ENCODE data around the gene MRPS2. TPM values are rescaled to one million over a fixed set of nuclear protein-coding genes. Genes with fewer than 3 reads are reported as not detected.

The MRPS2 gene
- total RNA-seq, 1 donor, result 12.5 TPM

- H3K4me1 ChIP-seq (ENCODE audit: insufficient read depth, low read length), result peaks cover 26% of the 10 kb centered on the region
- no peak overlapping the region for H3K4me3 ChIP-seq (ENCODE audit: low read length)
- no peaks in the 10 kb centered on the region for H3K27me3 ChIP-seq (ENCODE audit: insufficient read depth, low read length)
- H3K9me3 ChIP-seq (ENCODE audit: low read depth, low read length), result no peaks in the 10 kb centered on the region
These were observed 1.8 kb downstream of the MRPS2 start for GRCh38 chr9:135502168-135502872.

- Histone ChIP-seq H3K4me3 (ENCODE audit: low read length) (no peak overlapping the region), H3K27me3 (ENCODE audit: insufficient read depth, low read length) (no peaks in the 10 kb centered on the region), H3K9me3 (ENCODE audit: low read depth, low read length) (no peaks in the 10 kb centered on the region), H3K4me1 (ENCODE audit: insufficient read depth, low read length) (peaks cover 26% of the 10 kb centered on the region)
These were observed 2.4 kb downstream of the MRPS2 start for GRCh38 chr9:135502873-135503321.

- no peaks in the 10 kb centered on the region for H3K27me3 ChIP-seq (ENCODE audit: insufficient read depth, low read length)
- peaks cover 26% of the 10 kb centered on the region for H3K4me1 ChIP-seq (ENCODE audit: insufficient read depth, low read length)
- H3K4me3 ChIP-seq (ENCODE audit: low read length), result no peak overlapping the region
- no peaks in the 10 kb centered on the region for H3K9me3 ChIP-seq (ENCODE audit: low read depth, low read length)
These were observed 3.1 kb downstream of the MRPS2 start for GRCh38 chr9:135503371-135504261.

- no peaks in the 10 kb centered on the region for H3K27me3 ChIP-seq (ENCODE audit: insufficient read depth, low read length)
- peaks cover 22% of the 10 kb centered on the region for H3K4me1 ChIP-seq (ENCODE audit: insufficient read depth, low read length)
- no peaks in the 10 kb centered on the region for H3K9me3 ChIP-seq (ENCODE audit: low read depth, low read length)
- H3K4me3 ChIP-seq (ENCODE audit: low read length), result no peak overlapping the region
These were observed 4.1 kb downstream of the MRPS2 start for GRCh38 chr9:135504262-135505243.

GRCh38 chr9:135505406-135506187 is 5.1 kb downstream of the MRPS2 start:
- no peaks in the 10 kb centered on the region for H3K9me3 ChIP-seq (ENCODE audit: low read depth, low read length)

GRCh38 chr9:135506327-135507103 is 6.0 kb downstream of the MRPS2 start:
- Histone ChIP-seq H3K9me3 (ENCODE audit: low read depth, low read length) (no peaks in the 10 kb centered on the region), H3K27me3 (ENCODE audit: insufficient read depth, low read length) (no peaks in the 10 kb centered on the region), H3K4me3 (ENCODE audit: low read length) (no peak overlapping the region), H3K4me1 (ENCODE audit: insufficient read depth, low read length) (peaks cover 9% of the 10 kb centered on the region)

More at GRCh38 chr9:135505406-135506187, 5.1 kb downstream of the MRPS2 start:
- no peaks in the 10 kb centered on the region for H3K27me3 ChIP-seq (ENCODE audit: insufficient read depth, low read length)
- peaks cover 14% of the 10 kb centered on the region for H3K4me1 ChIP-seq (ENCODE audit: insufficient read depth, low read length)
- H3K4me3 ChIP-seq (ENCODE audit: low read length), result no peak overlapping the region

GRCh38 chr9:135507104-135508035 is 6.9 kb downstream of the MRPS2 start:
- no peak overlapping the region for H3K4me3 ChIP-seq (ENCODE audit: low read length)
- peaks cover under 1% of the 10 kb centered on the region for H3K4me1 ChIP-seq (ENCODE audit: insufficient read depth, low read length)
- H3K9me3 ChIP-seq (ENCODE audit: low read depth, low read length), result no peaks in the 10 kb centered on the region
- no peaks in the 10 kb centered on the region for H3K27me3 ChIP-seq (ENCODE audit: insufficient read depth, low read length)

- Histone ChIP-seq H3K9me3 (ENCODE audit: low read depth, low read length) (no peaks in the 10 kb centered on the region), H3K4me1 (ENCODE audit: insufficient read depth, low read length) (no peaks in the 10 kb centered on the region), H3K27me3 (ENCODE audit: insufficient read depth, low read length) (no peaks in the 10 kb centered on the region), H3K4me3 (ENCODE audit: low read length) (no peak overlapping the region)
These were observed 7.8 kb downstream of the MRPS2 start for GRCh38 chr9:135508211-135508820.

GRCh38 chr9:135509458-135509857 is 9.0 kb downstream of the MRPS2 start:
- no peaks in the 10 kb centered on the region for H3K9me3 ChIP-seq (ENCODE audit: low read depth, low read length)
- H3K27me3 ChIP-seq (ENCODE audit: insufficient read depth, low read length), result no peaks in the 10 kb centered on the region
- H3K4me3 ChIP-seq (ENCODE audit: low read length), result no peak overlapping the region
- H3K4me1 ChIP-seq (ENCODE audit: insufficient read depth, low read length), result no peaks in the 10 kb centered on the region

- H3K27me3 ChIP-seq (ENCODE audit: insufficient read depth, low read length), result no peaks in the 10 kb centered on the region
- no peaks in the 10 kb centered on the region for H3K9me3 ChIP-seq (ENCODE audit: low read depth, low read length)
- no peaks in the 10 kb centered on the region for H3K4me1 ChIP-seq (ENCODE audit: insufficient read depth, low read length)
- no peak overlapping the region for H3K4me3 ChIP-seq (ENCODE audit: low read length)
These were observed 11.7 kb downstream of the MRPS2 start for GRCh38 chr9:135512241-135512603.

- no peaks in the 10 kb centered on the region for H3K4me1 ChIP-seq (ENCODE audit: insufficient read depth, low read length)
- no peak overlapping the region for H3K4me3 ChIP-seq (ENCODE audit: low read length)
- no peaks in the 10 kb centered on the region for H3K27me3 ChIP-seq (ENCODE audit: insufficient read depth, low read length)
- no peaks in the 10 kb centered on the region for H3K9me3 ChIP-seq (ENCODE audit: low read depth, low read length)
These were observed 12.4 kb downstream of the MRPS2 start for GRCh38 chr9:135512904-135513303.

GRCh38 chr9:135513351-135513846 is 12.9 kb downstream of the MRPS2 start:
- H3K4me1 ChIP-seq (ENCODE audit: insufficient read depth, low read length), result no peaks in the 10 kb centered on the region
- H3K9me3 ChIP-seq (ENCODE audit: low read depth, low read length), result no peaks in the 10 kb centered on the region
- H3K27me3 ChIP-seq (ENCODE audit: insufficient read depth, low read length), result no peaks in the 10 kb centered on the region
- no peak overlapping the region for H3K4me3 ChIP-seq (ENCODE audit: low read length)

Data from mononuclear cell (primary cell).